T-helper 2 cell (primary cell): Measurements from ENCODE around the gene AQP12A.
"Not testable (repeated sequence)": the region's sequence is repeated elsewhere in the genome, so short reads cannot be mapped to it uniquely, and the experiment has no call there.

Experiments
- DNase-seq, 5 experiments: peaks; one replicate each; pipeline versions ENCODE4 v3.0.0 to v3.0.0-alpha.2; 2012 to 2022

The AQP12A gene

GRCh38 chr2:240662681-240663080 lies 29.0 kb upstream of the AQP12A start:
- no peak for DNase-seq

DNA sequence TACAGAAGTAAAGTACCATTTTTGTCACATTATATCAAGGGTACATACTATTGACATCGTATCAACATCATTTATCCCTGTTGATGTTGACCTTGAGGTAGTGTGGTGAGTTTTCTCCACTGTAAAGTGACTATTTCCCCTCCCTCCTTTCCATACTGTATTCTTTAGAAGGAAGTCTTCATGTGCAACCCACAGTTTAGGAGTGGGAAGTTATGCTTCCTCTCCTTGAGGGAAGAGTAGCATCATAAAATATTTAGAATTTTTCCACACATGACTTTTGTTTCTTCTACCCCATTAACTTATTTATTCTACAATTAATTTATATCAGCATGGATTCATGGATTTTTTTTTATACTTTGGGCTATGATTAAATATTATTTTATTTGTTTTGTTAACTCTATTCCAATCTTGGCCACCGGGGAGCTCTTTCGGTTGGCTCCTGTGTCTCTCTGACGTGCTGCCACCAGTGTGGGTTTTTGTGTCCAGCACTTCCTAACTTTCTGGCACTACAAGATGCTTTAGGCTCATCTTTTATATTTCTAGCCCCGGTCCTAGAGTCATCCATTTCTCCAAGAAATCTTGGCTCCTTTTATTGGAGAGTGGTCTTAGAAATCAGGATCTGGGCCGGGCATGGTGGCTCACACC lies 28.0 kb upstream of the AQP12A start:
- DNase-seq = no peak

- no peak for DNase-seq
These were observed 27.0 kb upstream of the AQP12A start for GRCh38 chr2:240664622-240665021.

GRCh38 chr2:240670402-240670801 lies 21.3 kb upstream of the AQP12A start:
- DNase-seq = no peak

GRCh38 chr2:240670950-240671349 lies 20.7 kb upstream of the AQP12A start:
- DNase-seq = no peak

GRCh38 chr2:240672076-240672700 lies 19.5 kb upstream of the AQP12A start:
- DNase-seq = no peak

- DNase-seq = no peak
These were observed 18.9 kb upstream of the AQP12A start for GRCh38 chr2:240672701-240673190.

DNA sequence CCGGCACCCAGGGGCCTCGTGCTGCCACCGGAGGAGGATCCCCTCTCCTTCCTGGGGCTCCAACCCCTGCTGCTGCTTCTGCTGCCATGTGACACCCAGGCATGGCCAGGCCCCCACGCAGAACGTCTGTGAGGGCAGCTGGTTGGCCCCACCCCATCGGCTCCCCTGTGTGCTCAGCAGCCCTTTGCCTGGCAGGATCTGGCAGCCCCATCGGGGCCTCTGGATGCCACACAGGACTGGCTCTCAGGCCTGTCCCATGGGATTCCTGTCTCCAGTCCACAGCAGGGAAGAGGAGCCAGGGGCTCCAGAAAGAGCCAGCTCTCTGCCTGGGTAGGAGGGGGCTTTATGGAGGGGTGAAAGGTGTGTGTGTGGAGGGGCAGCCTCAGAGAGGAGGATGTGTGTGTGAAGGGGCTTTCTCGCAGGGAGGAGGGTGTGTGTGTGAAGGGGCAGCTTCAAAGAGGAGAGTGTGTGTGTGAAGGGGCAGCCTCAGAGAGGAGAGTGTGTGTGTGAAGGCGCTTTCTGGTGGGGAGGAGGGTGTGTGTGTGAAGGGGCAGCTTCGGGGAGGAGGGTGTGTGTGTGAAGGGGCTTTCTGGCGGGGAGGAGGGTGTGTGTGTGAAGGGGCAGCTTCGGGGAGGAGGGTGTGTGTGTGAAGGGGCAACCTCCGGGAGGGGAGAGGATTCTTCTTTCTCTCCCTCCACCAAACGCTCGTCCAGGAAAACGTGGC lies 17.0 kb upstream of the AQP12A start:
- not testable (repeated sequence) for DNase-seq

- DNase-seq = not testable (repeated sequence)
These were observed 16.3 kb upstream of the AQP12A start for GRCh38 chr2:240675345-240675744.

DNA sequence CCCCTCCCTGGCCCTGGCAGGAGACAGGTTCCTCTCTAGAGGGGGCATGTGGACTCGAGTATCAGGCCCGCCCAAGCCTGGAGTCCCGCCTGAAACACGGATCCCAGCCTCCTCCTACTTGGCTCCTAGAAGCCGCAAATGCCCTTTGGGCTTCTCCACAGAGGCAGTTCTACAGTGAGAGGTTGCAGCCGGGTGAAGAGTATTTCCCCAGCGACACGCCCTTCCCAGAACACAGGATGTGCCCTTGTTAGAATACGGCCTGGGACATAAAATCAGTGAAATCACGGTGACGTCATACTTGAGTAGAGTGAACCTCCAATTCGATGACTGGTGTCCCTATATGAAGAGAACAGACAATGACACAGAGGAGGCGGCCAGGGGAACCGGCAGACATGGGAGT lies 13.6 kb upstream of the AQP12A start:
- DNase-seq = not testable (repeated sequence)

DNA sequence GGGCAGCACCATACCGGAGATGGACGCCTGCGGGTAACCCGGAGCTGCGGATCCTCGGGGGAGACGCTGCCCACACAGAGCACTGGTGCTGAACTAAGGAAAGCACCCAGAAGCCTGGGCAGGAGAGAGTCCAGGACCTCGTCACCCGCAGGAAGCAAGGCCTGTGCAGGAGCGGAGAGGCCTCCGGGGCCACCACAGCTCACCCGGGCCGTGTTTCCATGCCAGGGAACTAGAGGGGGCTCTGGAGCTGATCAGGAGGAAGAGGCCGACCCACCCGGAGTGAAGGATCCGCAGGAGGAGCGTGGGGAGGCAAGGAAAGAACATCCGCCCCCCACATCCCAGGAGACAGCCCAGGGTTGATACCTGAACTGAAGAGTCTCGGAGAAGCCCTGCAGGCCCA lies 12.8 kb upstream of the AQP12A start:
- not testable (repeated sequence) for DNase-seq

DNA sequence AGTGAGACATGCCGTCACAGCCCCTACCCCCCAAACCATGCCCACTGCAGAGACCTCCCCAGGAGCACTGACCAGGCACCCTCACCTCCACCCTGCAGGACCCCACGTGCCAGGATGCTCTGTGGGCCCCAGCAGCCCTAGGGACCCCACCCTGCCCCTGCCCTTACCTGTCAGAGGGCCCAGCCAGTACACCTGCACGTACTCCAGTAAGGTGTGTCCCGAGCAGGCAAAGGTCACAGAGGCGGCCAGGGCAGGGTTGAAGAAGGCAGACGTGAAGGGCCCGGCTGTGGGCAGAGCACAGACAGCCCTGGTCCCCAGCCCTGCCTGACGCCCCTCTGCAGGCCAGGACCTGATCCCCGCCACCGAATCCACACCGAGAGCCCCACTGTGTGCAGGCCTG lies 11.5 kb upstream of the AQP12A start:
- not testable (repeated sequence) for DNase-seq

DNA sequence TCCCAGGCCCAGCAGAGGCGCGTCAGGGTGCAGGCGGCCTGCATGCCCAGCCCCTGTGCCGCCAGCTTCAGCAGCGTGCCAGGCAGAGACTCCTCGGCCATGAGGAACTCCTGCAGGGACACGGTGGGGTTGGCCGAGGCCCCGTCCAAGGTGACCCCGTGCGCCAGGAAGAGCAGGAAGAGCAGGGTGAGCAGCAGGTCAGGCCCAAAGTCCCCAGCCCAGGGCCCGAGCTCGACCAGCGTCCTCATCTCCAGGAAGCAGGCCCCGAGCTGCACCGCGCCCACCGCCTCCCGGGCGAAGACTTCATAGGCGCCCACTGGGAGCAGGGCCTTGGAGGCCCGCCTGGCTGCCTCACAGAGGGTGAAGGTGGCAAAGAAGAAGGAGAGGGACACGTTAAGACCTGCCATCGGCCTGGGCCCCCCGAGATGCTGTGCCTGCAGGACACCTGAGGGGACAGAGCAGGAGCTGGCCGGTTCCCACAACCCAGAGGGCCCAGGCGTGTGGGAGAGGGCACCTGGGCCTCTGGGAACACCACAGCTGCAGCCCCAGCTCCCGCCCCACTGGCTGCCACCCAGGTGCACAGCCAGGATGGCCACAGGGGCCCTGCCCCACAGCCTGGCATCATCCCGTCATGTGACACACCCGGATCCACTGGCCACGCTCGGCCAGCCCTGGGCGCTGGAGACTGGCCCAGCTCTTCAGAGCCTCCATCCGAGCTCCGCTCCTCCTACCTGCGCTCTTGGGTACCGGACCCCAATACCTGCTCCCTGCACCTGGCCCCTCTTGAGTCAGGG lies 9.0 kb upstream of the AQP12A start, which contains the start of gene AQP12B:
Gene AQP12B (minus strand): TSS at position 455 of the 794 bp plus-strand sequence. CDS start 48 bp downstream, at position 407.
- not testable (repeated sequence) for DNase-seq

GRCh38 chr2:240683329-240683979 lies 8.2 kb upstream of the AQP12A start:
- not testable (repeated sequence) for DNase-seq

DNA sequence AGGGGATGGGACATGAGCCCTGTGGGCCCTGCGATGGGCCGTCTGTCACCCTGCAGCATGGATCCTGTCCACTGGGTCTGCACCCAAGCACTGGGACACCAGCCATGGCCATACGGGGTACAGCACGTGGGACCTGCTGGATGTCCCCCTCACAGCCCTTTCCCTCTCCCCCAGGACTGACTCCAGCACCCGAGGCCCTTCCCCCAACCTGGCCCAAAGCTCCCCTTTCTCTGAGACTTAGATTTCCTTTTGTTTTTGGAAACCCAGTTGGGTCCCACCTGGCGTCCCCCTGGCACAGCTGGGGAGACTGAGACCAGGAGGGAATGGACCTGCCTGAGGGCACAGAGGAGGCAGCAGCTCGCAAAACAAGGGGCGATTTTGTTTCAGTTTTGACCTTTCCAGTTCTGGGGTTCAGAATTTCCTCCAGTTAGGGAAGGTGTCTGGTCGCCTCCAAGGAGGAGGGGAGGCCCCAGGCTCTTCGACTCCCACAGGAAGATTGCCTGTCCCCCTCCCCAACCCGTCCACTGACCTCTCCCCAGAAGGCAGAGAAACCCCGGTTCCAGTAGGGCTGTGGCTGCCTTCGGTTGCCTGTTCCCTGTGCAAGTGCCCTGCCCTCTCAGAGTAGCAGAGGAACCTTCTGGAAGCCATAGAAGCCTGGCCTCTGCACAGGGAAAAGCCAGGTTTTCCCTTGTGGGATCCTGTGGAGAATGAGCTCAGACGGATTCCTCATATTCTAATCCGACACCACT lies 7.5 kb upstream of the AQP12A start:
- not testable (repeated sequence) for DNase-seq

GRCh38 chr2:240685771-240686371 lies 5.8 kb upstream of the AQP12A start:
- no peak for DNase-seq

DNA sequence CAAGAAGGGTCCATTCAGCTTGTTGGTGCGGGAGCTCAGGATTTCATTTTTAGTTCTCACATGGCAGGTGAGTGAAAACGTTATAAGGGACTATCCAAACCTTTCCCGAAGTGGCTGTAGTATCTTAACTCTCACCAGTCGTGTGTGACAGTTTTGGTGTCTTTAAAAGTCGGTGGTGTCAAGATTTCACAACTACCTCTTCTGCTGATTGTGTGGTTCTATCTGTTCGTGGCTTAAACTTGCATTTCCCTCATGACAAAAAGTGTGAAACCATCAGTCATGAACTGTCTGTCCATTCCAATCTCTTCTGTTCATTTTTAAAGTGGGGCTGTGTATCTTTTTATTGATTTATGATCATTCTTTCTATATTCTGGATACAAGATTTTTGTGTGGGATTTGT lies 5.2 kb upstream of the AQP12A start:
- peak in 1 of 5 experiments; percentile 18 for DNase-seq

GRCh38 chr2:240687045-240687740 lies 4.5 kb upstream of the AQP12A start:
- no peak for DNase-seq

DNA sequence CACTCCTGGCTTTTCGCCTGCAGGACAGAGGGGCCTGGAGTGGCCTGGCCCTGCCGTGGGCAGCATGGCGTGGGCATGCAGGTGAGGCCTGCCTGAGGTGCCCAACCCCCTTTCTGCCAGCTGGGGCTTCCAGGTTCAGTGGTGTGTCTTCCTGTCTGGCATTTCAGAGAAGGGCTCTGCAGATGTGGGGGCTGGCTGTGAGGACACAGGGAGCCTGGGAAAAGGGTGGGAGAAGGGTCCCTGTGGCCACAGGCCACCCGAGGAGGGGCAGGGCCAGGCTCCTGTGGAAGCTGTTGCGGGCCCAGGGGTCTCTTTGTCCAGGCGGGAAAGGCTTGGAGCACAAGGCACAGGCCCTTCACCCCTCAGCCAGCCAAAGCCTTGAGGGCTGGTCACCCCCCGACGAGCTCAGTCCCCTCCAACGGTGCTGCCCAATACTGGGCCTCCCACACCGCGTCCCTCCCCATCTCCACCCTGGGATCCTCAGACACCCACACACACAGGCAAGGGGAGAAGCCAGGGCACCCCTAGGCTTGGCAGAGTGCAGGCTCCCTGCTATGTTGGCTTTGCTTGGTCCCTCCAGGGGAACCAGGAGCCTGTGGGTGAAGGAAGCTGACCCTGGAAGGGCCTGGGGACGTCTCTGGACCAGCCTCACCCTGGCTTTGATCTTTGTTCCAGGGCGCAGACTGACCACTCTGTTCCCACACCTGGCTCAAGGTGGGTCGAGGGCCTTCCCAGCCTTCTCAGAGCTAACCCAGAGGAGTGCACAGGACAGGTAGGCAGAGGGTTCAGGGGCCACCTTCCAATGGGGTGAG lies 3.7 kb upstream of the AQP12A start:
- DNase-seq = no peak

DNA sequence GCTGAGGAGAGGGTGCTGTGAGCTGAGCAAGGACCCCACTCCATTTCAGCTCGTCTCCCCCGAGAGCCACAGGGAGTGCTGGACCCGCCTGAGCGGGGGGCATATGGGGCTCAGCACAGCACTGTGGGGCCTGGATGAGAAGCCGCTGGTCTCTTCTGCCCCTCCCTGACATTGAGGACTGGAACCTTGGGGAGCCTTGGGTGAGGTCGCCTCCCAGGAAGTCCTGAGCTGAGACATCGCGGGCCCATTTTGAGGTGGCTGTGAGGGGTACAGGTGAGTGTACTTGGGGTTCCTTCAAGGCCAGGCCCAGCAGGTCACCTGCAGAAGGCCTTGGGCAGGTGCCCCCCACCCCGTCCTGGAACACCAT lies 3.1 kb upstream of the AQP12A start:
- DNase-seq = no peak
